Measurements from ENCODE around the gene GAS2. TPM values are rescaled to one million over a fixed set of nuclear protein-coding genes. Genes with fewer than 3 reads are reported as not detected.

Gene GAS2
- total RNA-seq, 1 donor from 2014 or later = 2.9 TPM

DNA sequence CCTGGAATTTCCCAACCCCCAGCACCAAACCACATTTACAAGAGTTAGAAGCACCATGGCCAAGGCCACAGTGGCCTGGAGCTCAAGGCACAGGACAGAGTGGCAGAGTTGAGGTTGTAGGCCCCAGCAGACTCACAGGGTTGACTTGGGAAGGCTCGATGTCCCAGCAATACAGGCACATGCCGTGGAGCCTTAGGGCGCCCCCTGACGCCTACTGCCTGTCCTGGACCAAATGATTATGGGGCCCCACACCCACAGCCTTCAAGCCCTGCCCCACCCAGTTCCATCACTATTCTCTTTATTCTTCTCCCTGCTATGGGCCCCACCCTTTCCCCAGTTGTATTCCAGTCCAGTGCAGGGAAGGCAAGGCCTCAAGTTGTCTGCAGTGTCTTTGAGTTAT is 193.8 kb downstream of the GAS2 start, which contains the start of gene CCDC179:
TSS of gene CCDC179 (minus strand) at position 234 of the 400 bp plus-strand sequence. CDS start at position 181, 53 bp downstream.
- intact Hi-C loops (cut with micrococcal nuclease) = no loop called here

Other genes starting within 250 kb of the GAS2 start
- gene FANCF, start 40.8 kb upstream of the GAS2 start, total RNA-seq = 16.2 and 18.2 TPM in 2 replicates
- gene SVIP, start 163.2 kb downstream of the GAS2 start, total RNA-seq = 34.2 and 37.1 TPM in 2 replicates
- not detected in 2 replicates for gene CCDC179, start 193.9 kb downstream of the GAS2 start, total RNA-seq

Measured in T-helper 1 cell treated with Interleukin-12 subunit alpha and Interleukin-12 subunit beta and Interleukin-4 antibody, amounts not matched to agents 30 ng/mL and 1 ng/mL, for 36 hours (primary cell).